ENCODE measurements around the gene SAMD4A.

GRCh38 chr14:54603362-54603761, 36.4 kb downstream of the SAMD4A start:
- TF ChIP-seq EP300 (IDR thresholded peaks at IDR 0.05; ENCODE audit: borderline replicate concordance) (no peak), TAF1 (IDR thresholded peaks at IDR 0.05; ENCODE audit: low read depth) (no peak), RAD21 (IDR thresholded peaks at IDR 0.05; ENCODE audit: low read depth) (no peak), NFIC (IDR thresholded peaks at IDR 0.05) (0 out of 2 replicates have a peak, but pooled peaks have one; percentile 24), YY1 (IDR thresholded peaks at IDR 0.05; ENCODE audit: low read depth) (no peak), CREB1 (IDR thresholded peaks at IDR 0.05; ENCODE audit: low read depth) (no peak), CEBPB (IDR thresholded peaks at IDR 0.05) (no peak), FOXM1 (IDR thresholded peaks at IDR 0.05; ENCODE audit: borderline replicate concordance, low read depth) (no peak), ZBTB7A (IDR thresholded peaks at IDR 0.05; ENCODE audit: low read depth) (no peak), TEAD4 (IDR thresholded peaks at IDR 0.05) (no peak)
- TF ChIP-seq, protein P1, sequence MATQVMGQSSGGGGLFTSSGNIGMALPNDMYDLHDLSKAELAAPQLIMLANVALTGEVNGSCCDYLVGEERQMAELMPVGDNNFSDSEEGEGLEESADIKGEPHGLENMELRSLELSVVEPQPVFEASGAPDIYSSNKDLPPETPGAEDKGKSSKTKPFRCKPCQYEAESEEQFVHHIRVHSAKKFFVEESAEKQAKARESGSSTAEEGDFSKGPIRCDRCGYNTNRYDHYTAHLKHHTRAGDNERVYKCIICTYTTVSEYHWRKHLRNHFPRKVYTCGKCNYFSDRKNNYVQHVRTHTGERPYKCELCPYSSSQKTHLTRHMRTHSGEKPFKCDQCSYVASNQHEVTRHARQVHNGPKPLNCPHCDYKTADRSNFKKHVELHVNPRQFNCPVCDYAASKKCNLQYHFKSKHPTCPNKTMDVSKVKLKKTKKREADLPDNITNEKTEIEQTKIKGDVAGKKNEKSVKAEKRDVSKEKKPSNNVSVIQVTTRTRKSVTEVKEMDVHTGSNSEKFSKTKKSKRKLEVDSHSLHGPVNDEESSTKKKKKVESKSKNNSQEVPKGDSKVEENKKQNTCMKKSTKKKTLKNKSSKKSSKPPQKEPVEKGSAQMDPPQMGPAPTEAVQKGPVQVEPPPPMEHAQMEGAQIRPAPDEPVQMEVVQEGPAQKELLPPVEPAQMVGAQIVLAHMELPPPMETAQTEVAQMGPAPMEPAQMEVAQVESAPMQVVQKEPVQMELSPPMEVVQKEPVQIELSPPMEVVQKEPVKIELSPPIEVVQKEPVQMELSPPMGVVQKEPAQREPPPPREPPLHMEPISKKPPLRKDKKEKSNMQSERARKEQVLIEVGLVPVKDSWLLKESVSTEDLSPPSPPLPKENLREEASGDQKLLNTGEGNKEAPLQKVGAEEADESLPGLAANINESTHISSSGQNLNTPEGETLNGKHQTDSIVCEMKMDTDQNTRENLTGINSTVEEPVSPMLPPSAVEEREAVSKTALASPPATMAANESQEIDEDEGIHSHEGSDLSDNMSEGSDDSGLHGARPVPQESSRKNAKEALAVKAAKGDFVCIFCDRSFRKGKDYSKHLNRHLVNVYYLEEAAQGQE (IDR thresholded peaks at IDR 0.05; ENCODE audit: low read depth) = no peak
- TF ChIP-seq, protein P2, sequence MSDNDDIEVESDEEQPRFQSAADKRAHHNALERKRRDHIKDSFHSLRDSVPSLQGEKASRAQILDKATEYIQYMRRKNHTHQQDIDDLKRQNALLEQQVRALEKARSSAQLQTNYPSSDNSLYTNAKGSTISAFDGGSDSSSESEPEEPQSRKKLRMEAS (IDR thresholded peaks at IDR 0.05) = no peak

All from Ishikawa (cell line).